ENCODE data around the gene KRT4. TPM values are rescaled to one million over a fixed set of nuclear protein-coding genes. Genes with fewer than 3 reads are reported as not detected.

The KRT4 gene
- under 1 TPM in 1 of 4 donors, not detected in 3; 0.29 TPM for total RNA-seq

- Histone ChIP-seq H3K36me3 (no peaks in the 10 kb centered on the region), H3K4me3 (replicated peaks in 1 of 3) (no peak within 1 kb of the TSS), H3K27me3 (no peaks in the 10 kb centered on the region), H3K4me1 (peaks cover 3 to 8% of the 10 kb centered on the region in 2 donors), H3K27ac (no peak within 1 kb of the TSS), H3K9me3 (no peaks in the 10 kb centered on the region)
- WGBS, 2 donors, result 74 to 84% methylated on average over 7 to 15 of the region's 15 CpGs
- TF ChIP-seq POLR2A (IDR thresholded peaks at IDR 0.05), result no peak
- no peak for TF ChIP-seq CTCF (IDR thresholded peaks at IDR 0.05)
- intact Hi-C loops (cut with DNase I), result no loop called here
- DNase-seq, result no peak
Measured at GRCh38 chr12:52813885-52814709, at the start of gene KRT4. KRT4 (minus strand) TSS chr12:52814116; CDS start chr12:52814058, 58 bp downstream.

- WGBS, 2 donors, result 77 to 90% methylated on average over 2 of the region's 2 CpGs
- Histone ChIP-seq H3K9me3 (no peaks in the 10 kb centered on the region), H3K36me3 (no peaks in the 10 kb centered on the region), H3K27me3 (no peaks in the 10 kb centered on the region), H3K4me3 (replicated peaks in 1 of 3) (no peak overlapping the region), H3K27ac (no peak overlapping the region), H3K4me1 (no peaks in the 10 kb centered on the region)
- DNase-seq, result no peak
- TF ChIP-seq POLR2A (IDR thresholded peaks at IDR 0.05) (no peak), CTCF (IDR thresholded peaks at IDR 0.05) (no peak)
- intact Hi-C loops (cut with DNase I), result no loop called here
Measured at GRCh38 chr12:52862023-52862422, 48.1 kb upstream of the KRT4 start.

- WGBS, 2 donors, result 97 to 99% methylated on average over 7 of the region's 7 CpGs
- TF ChIP-seq POLR2A (IDR thresholded peaks at IDR 0.05), result no peak
- no peak for TF ChIP-seq CTCF (IDR thresholded peaks at IDR 0.05)
- no peaks in the 10 kb centered on the region for H3K36me3 ChIP-seq
- no peak overlapping the region for H3K27ac ChIP-seq
- H3K27me3 ChIP-seq, result no peaks in the 10 kb centered on the region
- no peak overlapping the region for H3K4me3 ChIP-seq (replicated peaks in 1 of 3)
- intact Hi-C loops (cut with DNase I), result no loop called here
- DNase-seq, result no peak
- H3K9me3 ChIP-seq, result no peaks in the 10 kb centered on the region
- no peaks in the 10 kb centered on the region for H3K4me1 ChIP-seq
Measured at GRCh38 chr12:52861511-52861910, 47.6 kb upstream of the KRT4 start.

- Histone ChIP-seq H3K4me1 (no peaks in the 10 kb centered on the region), H3K9me3 (no peaks in the 10 kb centered on the region), H3K4me3 (replicated peaks in 1 of 3) (no peak overlapping the region), H3K27me3 (no peaks in the 10 kb centered on the region), H3K27ac (no peak overlapping the region), H3K36me3 (no peaks in the 10 kb centered on the region)
- peak; percentile 12 to 25 for DNase-seq
- WGBS, 2 donors, result 58 to 68% methylated on average over 6 of the region's 6 CpGs
- intact Hi-C loops (cut with DNase I), result no loop called here
- TF ChIP-seq POLR2A (IDR thresholded peaks at IDR 0.05) (no peak), CTCF (IDR thresholded peaks at IDR 0.05) (no peak)
Measured at GRCh38 chr12:52860102-52860823, 46.3 kb upstream of the KRT4 start.

GRCh38 chr12:52857500-52857899 is 43.6 kb upstream of the KRT4 start:
- intact Hi-C loops (cut with DNase I), result no loop called here
- Histone ChIP-seq H3K4me3 (replicated peaks in 1 of 3) (no peak overlapping the region), H3K27ac (no peak overlapping the region), H3K36me3 (no peaks in the 10 kb centered on the region), H3K27me3 (no peaks in the 10 kb centered on the region), H3K4me1 (no peaks in the 10 kb centered on the region), H3K9me3 (no peaks in the 10 kb centered on the region)
- no peak for TF ChIP-seq CTCF (IDR thresholded peaks at IDR 0.05)
- TF ChIP-seq POLR2A (IDR thresholded peaks at IDR 0.05), result no peak
- no peak for DNase-seq
- 94 to 96% methylated on average over 3 of the region's 3 CpGs for WGBS, 2 donors
